K562 (cell line): ENCODE data around the gene TRPM2. TPM values are rescaled to one million over a fixed set of nuclear protein-coding genes. Genes with fewer than 3 reads are reported as not detected.

ENCODE experiments used
- E4F1 ChIP-seq: fragments of 250-450 bp; sonication (Bioruptor Pico); IDR thresholded peaks from 2 replicates; pipeline ENCODE4 v1.5.0; 2021; ENCODE audit warnings: mild to moderate bottlenecking, borderline replicate concordance
- EGR1 ChIP-seq: fragments of 450-650 bp; conservative IDR thresholded peaks from 2 replicates; pipeline ENCODE4 v1.6.1; 2017; ENCODE audit warnings: mild to moderate bottlenecking
- FOS ChIP-seq: IDR thresholded peaks from 3 replicates; pipeline ENCODE4 v1.6.1; 2011; ENCODE audit not compliant: insufficient read length; ENCODE audit errors: extremely low read depth
- ID3 ChIP-seq, 2 experiments: fragments of 250-450 bp in 1 of 2; fragments of 450-650 bp in 1 of 2; sonication (Bioruptor Pico) in 1 of 2; IDR thresholded peaks; 2 replicates each; pipeline versions ENCODE4 v1.6.1 to v1.8.0; 2016 to 2021; ENCODE audit warnings: mild to moderate bottlenecking in 2 of 2, moderate library complexity in 2 of 2, missing compliant biosample characterization in 1 of 2, missing genetic modification characterization in 1 of 2
- MTA1 ChIP-seq: fragments of 450-650 bp; IDR thresholded peaks from 2 replicates; pipeline ENCODE4 v1.6.1; 2017; ENCODE audit warnings: borderline replicate concordance
- NRF1 ChIP-seq, 2 experiments: fragments of 450-650 bp; IDR thresholded peaks in 1 of 2; conservative IDR thresholded peaks in 1 of 2; 2 replicates each; pipeline ENCODE4 v1.6.1; 2014; ENCODE audit warnings: mild to moderate bottlenecking in 2 of 2
- SMARCA4 ChIP-seq: fragments of 450-650 bp; IDR thresholded peaks from 2 replicates; pipeline ENCODE4 v1.6.1; 2016
- SREBF1 ChIP-seq: fragments of 150-350 bp; IDR thresholded peaks from 2 replicates; pipeline ENCODE4 v1.6.1; 2014; ENCODE audit warnings: antibody characterized with exemption, low read depth, low read length, borderline replicate concordance
- ZBTB11 ChIP-seq, 3 experiments: fragments of 200-800 bp in 1 of 3; fragments of 250-450 bp in 1 of 3; fragments of 450-650 bp in 1 of 3; sonication (Bioruptor Pico) in 1 of 3; sonication (Bioruptor generic) in 1 of 3; formaldehyde crosslinking in 1 of 3; IDR thresholded peaks; 2 replicates each; pipeline versions ENCODE4 v1.6.1 to v1.8.0; 2016 to 2022; ENCODE audit warnings: mild to moderate bottlenecking in 2 of 3, missing genetic modification characterization in 2 of 3, missing compliant biosample characterization in 1 of 3, moderate library complexity in 1 of 3
- ZBTB26 ChIP-seq: fragments of 450-650 bp; formaldehyde crosslinking; IDR thresholded peaks from 2 replicates; pipeline ENCODE4 v1.4.0; 2022; ENCODE audit warnings: missing genetic modification characterization
- ZNF79 ChIP-seq: fragments of 250-450 bp; sonication (Bioruptor Pico); IDR thresholded peaks from 2 replicates; pipeline ENCODE4 v1.4.0; 2020; ENCODE audit warnings: low read depth, mild to moderate bottlenecking, moderate library complexity
- polyA plus RNA-seq, 8 experiments: library from polyadenylated mRNA; depleted of rRNA in 4 of 8; stranded (reverse) in 5 of 8; unstranded in 3 of 8; fragments of >200 nt; fragmentation: Nextera tagmentation in 2 of 8; fragmentation: Illumina TruSeq in 1 of 8; extraction: Ambion mirVana in 2 of 8; extraction: Trizol in 1 of 8; gene quantifications; 2 replicates each; pipeline versions ENCODE4 v1.2.1 to v1.2.3, GENCODE V29; 2011 to 2014; ENCODE audit warnings: inconsistent platforms in 1 of 8, missing spikeins in 1 of 8
- total RNA-seq, 7 experiments: library from RNA; depleted of rRNA in 6 of 7; stranded (reverse); fragments of >200 nt in 6 of 7; fragmentation: Illumina TruSeq in 2 of 7; extraction: Trizol in 2 of 7; gene quantifications; 2 replicates each; pipeline versions ENCODE4 v1.2.1 to v1.2.3, GENCODE V29; 2011 to 2021; ENCODE audit warnings: low replicate concordance in 1 of 7

TRPM2 gene
- total and polyA plus RNA-seq, 9 of the 15 experiments (the other 6 are each of a cell fraction or from before 2014, with no cell fraction given), result 0.33 to 2.1 (median 0.98) TPM; not detected in 2

- peak in 1 of 3 experiments; percentile 28; a peak in 1 of 6 replicates for TF ChIP-seq ZBTB11 (CRISPR knock-in tag; IDR thresholded peaks at IDR 0.05)
- 0 out of 4 replicates have a peak, but pooled peaks of 1 of the 2 experiments have one; percentile 19 for TF ChIP-seq NRF1 (conservative IDR thresholded peaks at IDR 0.05 in 1 of 2, IDR thresholded peaks at IDR 0.05 in 1 of 2)
- TF ChIP-seq SREBF1, result 0 out of 2 replicates have a peak, but pooled peaks have one; percentile 28
- TF ChIP-seq FOS, result no peak
- TF ChIP-seq MTA1, result no peak
- TF ChIP-seq E4F1, result no peak
- TF ChIP-seq SMARCA4, result no peak
- no peak for TF ChIP-seq ZNF79
- TF ChIP-seq ZBTB26 (CRISPR knock-in tag), result peak; percentile 79; the same call in 1 of the 2 replicates
- peak; percentile 48 for TF ChIP-seq EGR1
- TF ChIP-seq ID3 (CRISPR knock-in tag; IDR thresholded peaks at IDR 0.05), result no peak
- 0 out of 2 replicates have a peak, but pooled peaks have one; percentile 35 for TF ChIP-seq ID3 (tag; IDR thresholded peaks at IDR 0.05)
Observed at GRCh38 chr21:44337941-44338895, 15.2 kb upstream of the TRPM2 start (continued).
